ENCODE measurements around the gene HACL1. TPM values are rescaled to one million over a fixed set of nuclear protein-coding genes. Genes with fewer than 3 reads are reported as not detected.

HACL1 gene
- total RNA-seq, 3 donors from 2014 or later, result 27.7 to 40.3 (median 28.8) TPM

GRCh38 chr3:15519096-15519495 is 82.3 kb downstream of the HACL1 start:
- Histone ChIP-seq H3K4me3 (no peak overlapping the region), H3K36me3 (no peaks in the 10 kb centered on the region), H3K9me3 (no peaks in the 10 kb centered on the region), H3K4me1 (no peaks in the 10 kb centered on the region), H3K27ac (no peak overlapping the region), H3K27me3 (no peaks in the 10 kb centered on the region)
- TF ChIP-seq POLR2AphosphoS5 (IDR thresholded peaks at IDR 0.05) (no peak), POLR2A (IDR thresholded peaks at IDR 0.05) (no peak), CTCF (IDR thresholded peaks at IDR 0.05) (no peak)
- intact Hi-C loops (cut with DNase I; ENCODE audit: low total_unique reads), result no loop called here
- DNase-seq (ENCODE audit: low spot score in 2 of 2), result no peak

- H3K27ac ChIP-seq, result no peak overlapping the region
- no peak overlapping the region for H3K4me3 ChIP-seq
- no peak for DNase-seq (ENCODE audit: low spot score in 2 of 2)
- H3K36me3 ChIP-seq, result no peaks in the 10 kb centered on the region
- no peaks in the 10 kb centered on the region for H3K27me3 ChIP-seq
- TF ChIP-seq CTCF (IDR thresholded peaks at IDR 0.05), result no peak
- no peak for TF ChIP-seq POLR2AphosphoS5 (IDR thresholded peaks at IDR 0.05)
- TF ChIP-seq POLR2A (IDR thresholded peaks at IDR 0.05), result no peak
- intact Hi-C loops (cut with DNase I; ENCODE audit: low total_unique reads), result no loop called here
- H3K9me3 ChIP-seq, result no peaks in the 10 kb centered on the region
- H3K4me1 ChIP-seq, result no peaks in the 10 kb centered on the region
Observed at GRCh38 chr3:15514663-15515340, 86.6 kb downstream of the HACL1 start.

- intact Hi-C loops (cut with DNase I; ENCODE audit: low total_unique reads), result no loop called here
- Histone ChIP-seq H3K27me3 (no peaks in the 10 kb centered on the region), H3K4me3 (no peak overlapping the region)
Observed at GRCh38 chr3:15513810-15514662, 87.3 kb downstream of the HACL1 start.

GRCh38 chr3:15513116-15513515 is 88.3 kb downstream of the HACL1 start:
- no peaks in the 10 kb centered on the region for H3K36me3 ChIP-seq
- no peaks in the 10 kb centered on the region for H3K27me3 ChIP-seq
- no peaks in the 10 kb centered on the region for H3K9me3 ChIP-seq
- no peaks in the 10 kb centered on the region for H3K4me1 ChIP-seq
- H3K4me3 ChIP-seq, result no peak overlapping the region
- DNase-seq (ENCODE audit: low spot score in 2 of 2), result no peak
- intact Hi-C loops (cut with DNase I; ENCODE audit: low total_unique reads), result no loop called here
- TF ChIP-seq POLR2AphosphoS5 (IDR thresholded peaks at IDR 0.05) (no peak), CTCF (IDR thresholded peaks at IDR 0.05) (no peak), POLR2A (IDR thresholded peaks at IDR 0.05) (no peak)
- no peak overlapping the region for H3K27ac ChIP-seq

More at GRCh38 chr3:15513810-15514662, 87.3 kb downstream of the HACL1 start:
- no peak for DNase-seq (ENCODE audit: low spot score in 2 of 2)
- Histone ChIP-seq H3K27ac (no peak overlapping the region), H3K36me3 (no peaks in the 10 kb centered on the region), H3K4me1 (no peaks in the 10 kb centered on the region), H3K9me3 (no peaks in the 10 kb centered on the region)
- TF ChIP-seq POLR2AphosphoS5 (IDR thresholded peaks at IDR 0.05) (no peak), POLR2A (IDR thresholded peaks at IDR 0.05) (no peak), CTCF (IDR thresholded peaks at IDR 0.05) (no peak)

GRCh38 chr3:15512166-15512565 is 89.2 kb downstream of the HACL1 start:
- Histone ChIP-seq H3K36me3 (no peaks in the 10 kb centered on the region), H3K4me1 (no peaks in the 10 kb centered on the region), H3K27ac (no peak overlapping the region), H3K27me3 (no peaks in the 10 kb centered on the region), H3K4me3 (no peak overlapping the region), H3K9me3 (no peaks in the 10 kb centered on the region)
- TF ChIP-seq CTCF (IDR thresholded peaks at IDR 0.05), result no peak
- DNase-seq (ENCODE audit: low spot score in 2 of 2), result no peak
- intact Hi-C loops (cut with DNase I; ENCODE audit: low total_unique reads), result no loop called here
